ENCODE measurements around the gene SMYD4. TPM values are rescaled to one million over a fixed set of nuclear protein-coding genes. Genes with fewer than 3 reads are reported as not detected.
A peak's percentile ranks its signal among the peaks of the same experiment; 100 is the strongest.

Gene SMYD4
- total RNA-seq, 2 donors from 2014 or later, result 13.6 to 14.7 TPM

DNA sequence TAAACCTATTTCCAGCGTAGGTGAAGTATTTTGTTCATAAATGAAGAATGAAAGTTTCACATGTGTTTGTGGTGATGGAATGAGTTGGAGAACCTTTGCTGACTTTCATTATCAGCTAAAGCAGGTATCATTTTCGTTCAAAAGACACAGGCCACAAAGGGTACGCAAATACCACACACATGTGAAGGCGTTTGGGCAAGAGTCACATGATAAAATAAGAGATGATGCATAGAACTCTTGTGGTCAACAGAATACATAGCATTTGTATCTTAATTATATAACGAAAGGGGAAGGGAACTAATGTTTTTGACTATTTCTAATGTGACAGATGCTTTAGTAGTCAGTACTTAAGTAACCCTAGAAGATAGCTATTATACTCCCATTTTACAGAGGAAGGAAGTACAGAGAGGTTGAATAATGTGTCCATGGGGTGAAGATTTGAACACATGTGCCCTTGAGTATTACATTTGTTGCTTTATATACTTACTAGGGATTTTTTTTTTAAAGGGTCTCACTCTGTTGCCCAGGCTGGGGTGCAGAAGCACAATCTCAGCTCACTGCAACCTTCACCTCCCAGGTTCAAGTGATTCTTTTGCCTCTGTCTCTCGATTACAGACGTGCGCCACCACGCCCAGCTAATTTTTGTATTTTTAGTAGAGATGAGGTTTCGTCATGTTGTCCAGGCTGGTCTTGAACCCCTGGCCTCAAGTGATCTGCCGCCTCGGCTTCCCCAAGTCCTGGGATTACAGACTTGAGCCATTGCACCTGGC, 4.9 kb upstream of the SMYD4 start:
- H3K27me3 ChIP-seq (replicated peaks; ENCODE audit: insufficient read depth), result no peaks in the 10 kb centered on the region
- H3K4me1 ChIP-seq (replicated peaks), result peaks cover 4% of the 10 kb centered on the region
- H3K9me3 ChIP-seq, result no peaks in the 10 kb centered on the region
- H3K36me3 ChIP-seq, result no peaks in the 10 kb centered on the region
- H3K4me3 ChIP-seq, result no peak overlapping the region
- intact Hi-C loops (cut with DNase I), result no loop called here
- DNase-seq (ENCODE audit: low spot score), result no peak
- WGBS, result 84% methylated on average over 12 of the region's 12 CpGs
- H3K27ac ChIP-seq, result no peak overlapping the region
- TF ChIP-seq POLR2A (IDR thresholded peaks at IDR 0.05) (no peak), POLR2AphosphoS5 (IDR thresholded peaks at IDR 0.05) (no peak)
- TF ChIP-seq, protein P1, sequence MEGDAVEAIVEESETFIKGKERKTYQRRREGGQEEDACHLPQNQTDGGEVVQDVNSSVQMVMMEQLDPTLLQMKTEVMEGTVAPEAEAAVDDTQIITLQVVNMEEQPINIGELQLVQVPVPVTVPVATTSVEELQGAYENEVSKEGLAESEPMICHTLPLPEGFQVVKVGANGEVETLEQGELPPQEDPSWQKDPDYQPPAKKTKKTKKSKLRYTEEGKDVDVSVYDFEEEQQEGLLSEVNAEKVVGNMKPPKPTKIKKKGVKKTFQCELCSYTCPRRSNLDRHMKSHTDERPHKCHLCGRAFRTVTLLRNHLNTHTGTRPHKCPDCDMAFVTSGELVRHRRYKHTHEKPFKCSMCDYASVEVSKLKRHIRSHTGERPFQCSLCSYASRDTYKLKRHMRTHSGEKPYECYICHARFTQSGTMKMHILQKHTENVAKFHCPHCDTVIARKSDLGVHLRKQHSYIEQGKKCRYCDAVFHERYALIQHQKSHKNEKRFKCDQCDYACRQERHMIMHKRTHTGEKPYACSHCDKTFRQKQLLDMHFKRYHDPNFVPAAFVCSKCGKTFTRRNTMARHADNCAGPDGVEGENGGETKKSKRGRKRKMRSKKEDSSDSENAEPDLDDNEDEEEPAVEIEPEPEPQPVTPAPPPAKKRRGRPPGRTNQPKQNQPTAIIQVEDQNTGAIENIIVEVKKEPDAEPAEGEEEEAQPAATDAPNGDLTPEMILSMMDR (IDR thresholded peaks at IDR 0.05), result no peak

DNA sequence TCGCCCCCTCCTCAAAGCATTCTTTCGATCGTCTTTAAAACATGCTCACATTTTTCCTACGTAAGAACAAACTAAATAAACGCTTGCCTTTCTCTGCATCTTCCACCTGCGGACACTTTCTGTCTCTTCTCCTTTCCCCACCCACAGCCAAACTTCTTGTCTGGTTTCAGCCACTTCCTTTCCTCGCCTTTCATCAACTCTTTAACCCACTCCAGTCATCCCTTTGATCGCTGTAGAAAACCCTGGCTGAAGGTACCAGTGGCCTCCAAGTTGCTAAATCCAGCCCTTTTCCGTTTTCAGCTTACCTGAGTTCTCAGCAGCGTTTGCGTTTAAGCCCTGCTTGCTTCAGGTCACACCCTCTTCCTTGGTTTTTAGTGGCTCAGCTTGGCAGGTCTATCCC, 586 bp upstream of the SMYD4 start:
- Histone ChIP-seq H3K27me3 (replicated peaks; ENCODE audit: insufficient read depth) (no peaks in the 10 kb centered on the region), H3K4me1 (replicated peaks) (peaks cover 4% of the 10 kb centered on the region), H3K9me3 (no peaks in the 10 kb centered on the region), H3K36me3 (no peaks in the 10 kb centered on the region), H3K27ac (peak overlapping the region; percentile 86 to 90), H3K4me3 (peak overlapping the region; percentile 78 to 93)
- WGBS, result 0% methylated on average over 11 of the region's 11 CpGs
- no peak for TF ChIP-seq POLR2AphosphoS5 (IDR thresholded peaks at IDR 0.05)
- TF ChIP-seq, protein P1 (IDR thresholded peaks at IDR 0.05), result no peak
- TF ChIP-seq POLR2A (IDR thresholded peaks at IDR 0.05), result no peak
- DNase-seq (ENCODE audit: low spot score), result peak; percentile 9
- intact Hi-C loops (cut with DNase I), result no loop called here

DNA sequence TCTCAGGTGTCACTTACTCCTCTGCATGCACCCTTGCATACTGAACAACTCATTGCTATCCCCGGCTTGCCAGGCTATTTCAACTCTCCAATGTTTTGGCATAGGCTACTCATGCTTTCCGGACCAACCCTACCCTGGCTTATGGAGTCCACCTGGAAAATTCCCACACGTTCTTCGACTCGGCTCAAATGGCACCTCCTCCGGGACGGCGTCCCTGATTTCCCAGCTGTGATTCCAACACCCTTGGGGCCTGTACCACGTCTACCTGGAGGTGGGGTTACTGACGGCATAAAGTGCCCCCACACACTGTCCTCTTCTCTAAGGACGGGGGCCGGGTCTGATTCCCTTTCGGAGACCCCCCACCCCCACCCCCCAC, 498 bp downstream of the SMYD4 start:
- intact Hi-C loops (cut with DNase I), result loop anchor here (5.0 kb wide), 1 partner anchor 42 kb away; no protein-coding TSS in a partner anchor
- Histone ChIP-seq H3K4me1 (replicated peaks) (peaks cover 4% of the 10 kb centered on the region), H3K27ac (peak overlapping the region; percentile 86 to 90), H3K9me3 (no peaks in the 10 kb centered on the region), H3K4me3 (peak overlapping the region; percentile 78 to 93), H3K36me3 (no peaks in the 10 kb centered on the region), H3K27me3 (replicated peaks; ENCODE audit: insufficient read depth) (no peaks in the 10 kb centered on the region)
- WGBS, result 0% methylated on average over 13 of the region's 13 CpGs
- no peak for DNase-seq (ENCODE audit: low spot score)
- TF ChIP-seq POLR2AphosphoS5 (IDR thresholded peaks at IDR 0.05) (no peak), POLR2A (IDR thresholded peaks at IDR 0.05) (no peak)
- TF ChIP-seq, protein P1 (IDR thresholded peaks at IDR 0.05), result no peak

DNA sequence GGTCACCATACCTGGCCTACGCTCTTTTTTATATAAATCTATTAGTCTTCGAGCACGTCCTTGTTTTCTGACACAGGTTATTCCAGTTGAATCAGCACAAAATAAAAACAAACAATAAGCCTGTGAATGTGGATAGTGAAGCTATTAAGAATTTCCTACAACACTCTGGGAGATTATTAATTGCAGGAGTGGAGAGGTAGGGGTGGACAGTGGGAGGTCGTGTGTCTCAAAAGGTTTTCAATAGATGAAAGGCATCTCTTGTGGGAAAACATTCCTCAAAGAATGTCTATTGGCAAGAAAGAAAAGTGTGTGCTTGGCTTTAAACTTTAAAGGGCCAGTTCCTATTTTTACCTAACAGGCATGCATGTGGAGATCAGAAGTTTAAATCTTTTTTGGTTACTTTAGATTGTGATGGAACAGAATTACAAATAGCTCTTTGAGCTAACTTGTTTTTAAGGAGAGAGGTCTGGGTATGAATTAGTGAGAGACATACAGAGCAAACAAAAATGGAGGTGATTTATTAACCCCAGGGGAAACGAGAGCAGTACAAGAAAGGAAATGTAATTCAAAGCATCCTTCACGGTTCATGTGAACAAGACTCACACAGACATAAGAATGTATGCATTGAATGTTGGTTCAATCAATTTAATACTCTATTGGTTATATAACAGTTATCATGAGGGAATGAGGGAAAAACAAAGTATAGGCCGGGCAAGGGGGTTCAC, 9.0 kb downstream of the SMYD4 start:
- intact Hi-C loops (cut with DNase I), result no loop called here
- Histone ChIP-seq H3K4me3 (no peak overlapping the region), H3K27ac (peak overlapping the region in 1 of 2 donors; percentile 5), H3K27me3 (replicated peaks; ENCODE audit: insufficient read depth) (no peaks in the 10 kb centered on the region), H3K4me1 (replicated peaks) (no peaks in the 10 kb centered on the region), H3K36me3 (no peaks in the 10 kb centered on the region), H3K9me3 (no peaks in the 10 kb centered on the region)
- TF ChIP-seq, protein P1 (IDR thresholded peaks at IDR 0.05), result no peak
- TF ChIP-seq POLR2AphosphoS5 (IDR thresholded peaks at IDR 0.05), result no peak
- TF ChIP-seq POLR2A (IDR thresholded peaks at IDR 0.05), result no peak
- no peak for DNase-seq (ENCODE audit: low spot score)
- 41% methylated on average over 7 of the region's 7 CpGs for WGBS

Measured in prostate gland (tissue), 2 donors.